Omental fat pad (tissue), 4 donors: ENCODE measurements around the gene SEMA5A. TPM values are rescaled to one million over a fixed set of nuclear protein-coding genes. Genes with fewer than 3 reads are reported as not detected.

ENCODE experiments used
- ATAC-seq: fragments of 150-250 bp; one replicate; pipeline ENCODE4 v1.9.1; 2016; ENCODE audit warnings: mild to moderate bottlenecking, moderate library complexity; ENCODE audit not compliant: low FRiP score
- DNase-seq: peaks from one replicate; pipeline ENCODE4 v3.0.0-alpha.2; 2019; ENCODE audit warnings: low spot score
- CTCF ChIP-seq, 3 donors: fragments of 450-650 bp; IDR thresholded peaks; one replicate each; pipeline ENCODE4 v1.5.1; 2016 to 2017; ENCODE audit warnings: antibody characterized with exemption in 3 of 3, mild to moderate bottlenecking in 3 of 3, moderate library complexity in 2 of 3
- total RNA-seq, 4 donors: library from RNA; depleted of rRNA; stranded (reverse); fragments of >200 nt; gene quantifications; one replicate each; pipeline ENCODE4 v1.1.0, GENCODE V29; 2016

SEMA5A gene
- total RNA-seq, 4 donors from 2014 or later = 6.3 to 60.2 (median 22.1) TPM

GRCh38 chr5:9483779-9484178 is 62.1 kb downstream of the SEMA5A start:
- no peak for ATAC-seq
- TF ChIP-seq CTCF (IDR thresholded peaks at IDR 0.05) = no peak
- no peak for DNase-seq

GRCh38 chr5:9483243-9483642 is 62.6 kb downstream of the SEMA5A start:
- TF ChIP-seq CTCF (IDR thresholded peaks at IDR 0.05) = no peak
- ATAC-seq = no peak

GRCh38 chr5:9482381-9482780 is 63.5 kb downstream of the SEMA5A start:
- ATAC-seq (no peak), DNase-seq (no peak)
- no peak for TF ChIP-seq CTCF (IDR thresholded peaks at IDR 0.05)

More at GRCh38 chr5:9483243-9483642, 62.6 kb downstream of the SEMA5A start:
- no peak for DNase-seq

GRCh38 chr5:9480499-9480898 is 65.4 kb downstream of the SEMA5A start:
- no peak for ATAC-seq
- no peak for TF ChIP-seq CTCF (IDR thresholded peaks at IDR 0.05)
- no peak for DNase-seq

- DNase-seq (no peak), ATAC-seq (no peak)
- TF ChIP-seq CTCF (IDR thresholded peaks at IDR 0.05) = no peak
Observed at GRCh38 chr5:9479990-9480389, 65.9 kb downstream of the SEMA5A start.

GRCh38 chr5:9479361-9479760 is 66.5 kb downstream of the SEMA5A start:
- ATAC-seq (no peak), DNase-seq (no peak)
- TF ChIP-seq CTCF (IDR thresholded peaks at IDR 0.05) = no peak

- no peak for ATAC-seq
- DNase-seq = no peak
- TF ChIP-seq CTCF (IDR thresholded peaks at IDR 0.05) = no peak
Observed at GRCh38 chr5:9477537-9477936, 68.3 kb downstream of the SEMA5A start.
